A549 (cell line): ENCODE data around the gene TBC1D19. TPM values are rescaled to one million over a fixed set of nuclear protein-coding genes. Genes with fewer than 3 reads are reported as not detected.

ENCODE experiments used
- ATAC-seq, 2 experiments: fragments of 200-7000 bp in 1 of 2; fragments of >200 bp in 1 of 2; cut with Nextera tagmentation in 1 of 2; cut with Tn5 transposase in 1 of 2; 3 replicates each; pipeline versions ENCODE4 v1.8.0 to v1.9.1; 2018 to 2020; ENCODE audit warnings: mild to moderate bottlenecking in 1 of 2, moderate library complexity in 1 of 2
- CTCF ChIA-PET: fragments of 300-600 bp; sonication (Branson Sonifier 250); formaldehyde crosslinking; extraction: SDS; loops from one replicate; lab custom pipeline; 2021; ENCODE audit warnings: antibody characterized with exemption, inconsistent platforms; lab: Yijun Ruan, JAX
- POLR2A ChIA-PET: fragments of 350-600 bp; formaldehyde crosslinking; extraction: SDS; loops from one replicate; lab custom pipeline; 2021; ENCODE audit warnings: antibody characterized with exemption, inconsistent platforms; lab: Yijun Ruan, JAX
- DNase-seq, 2 experiments: peaks; one replicate each; pipeline versions ENCODE4 v3.0.0 to v3.0.0-alpha.2; 2011 to 2016; ENCODE audit warnings: low read depth in 1 of 2, low spot score in 1 of 2
- FAIRE-seq: peaks from 2 replicates; lab custom pipeline; 2011; peaks lifted over from hg19 to GRCh38; lab: Jason Lieb, UNC
- H3K27ac ChIP-seq, 2 experiments: fragments of >200 bp; sonication (Bioruptor Twin); formaldehyde crosslinking; 3 replicates each; pipeline ENCODE4 v1.5.1; 2016 to 2017
- H3K4me1 ChIP-seq: fragments of >200 bp; sonication (Bioruptor Twin); formaldehyde crosslinking; 3 replicates; pipeline ENCODE4 v1.6.1; 2016
- H3K4me2 ChIP-seq: fragments of >200 bp; sonication (Bioruptor Twin); formaldehyde crosslinking; 3 replicates; pipeline ENCODE4 v1.6.1; 2016
- H3K4me3 ChIP-seq: fragments of >200 bp; sonication (Bioruptor Twin); formaldehyde crosslinking; 3 replicates; pipeline ENCODE4 v1.5.1; 2016
- H3K9me3 ChIP-seq: fragments of >200 bp; sonication (Bioruptor Twin); formaldehyde crosslinking; 3 replicates; pipeline ENCODE4 v1.6.1; 2016
- ATOH8 ChIP-seq: fragments of 250-450 bp; sonication (Bioruptor Pico); IDR thresholded peaks from 2 replicates; pipeline ENCODE4 v1.5.0; 2020; ENCODE audit warnings: low read depth, mild to moderate bottlenecking, moderate library complexity
- CBX2 ChIP-seq: fragments of 200-600 bp; sonication (generic); IDR thresholded peaks from 2 replicates; pipeline ENCODE4 v1.6.1; 2016; ENCODE audit warnings: low read depth, mild to moderate bottlenecking, borderline replicate concordance
- CEBPB ChIP-seq, 2 experiments: fragments of >200 bp in 1 of 2; sonication (Bioruptor Twin) in 1 of 2; formaldehyde crosslinking in 1 of 2; IDR thresholded peaks; 2 replicates each; pipeline ENCODE4 v1.6.1; 2012 to 2016
- CHD2 ChIP-seq: fragments of 150-350 bp; IDR thresholded peaks from 2 replicates; pipeline ENCODE4 v1.6.1; 2014; ENCODE audit warnings: low read length; ENCODE audit not compliant: partially characterized antibody
- CHD4 ChIP-seq: fragments of 200-600 bp; sonication (generic); IDR thresholded peaks from 2 replicates; pipeline ENCODE4 v1.6.1; 2016; ENCODE audit warnings: antibody characterized with exemption, mild to moderate bottlenecking, borderline replicate concordance
- EHF ChIP-seq: fragments of 250-450 bp; sonication (Bioruptor Pico); IDR thresholded peaks from 2 replicates; pipeline ENCODE4 v1.5.0; 2020; ENCODE audit warnings: mild to moderate bottlenecking
- EHMT2 ChIP-seq: fragments of 200-600 bp; sonication (generic); IDR thresholded peaks from 2 replicates; pipeline ENCODE4 v1.6.1; 2016; ENCODE audit warnings: antibody characterized with exemption, low read depth, mild to moderate bottlenecking, moderate library complexity
- ELK1 ChIP-seq: fragments of 150-350 bp; IDR thresholded peaks from 2 replicates; pipeline ENCODE4 v1.6.1; 2014; ENCODE audit warnings: low read depth, mild to moderate bottlenecking, low read length
- EP300 ChIP-seq, 2 experiments: fragments of >200 bp; sonication (Bioruptor Twin); formaldehyde crosslinking; IDR thresholded peaks; 2 replicates in 1 of 2; 3 replicates in 1 of 2; pipeline ENCODE4 v1.6.1; 2016 to 2017
- FOSL2 ChIP-seq, 2 experiments: fragments of 450-650 bp in 1 of 2; fragments of >200 bp in 1 of 2; sonication (Bioruptor Twin) in 1 of 2; formaldehyde crosslinking; IDR thresholded peaks; 2 replicates each; pipeline versions ENCODE4 v1.5.0 to v1.6.1; 2016 to 2020; ENCODE audit warnings: mild to moderate bottlenecking in 1 of 2, moderate library complexity in 1 of 2
- GATA3 ChIP-seq: IDR thresholded peaks from 2 replicates; pipeline ENCODE4 v1.6.1; 2012; ENCODE audit warnings: borderline replicate concordance
- HEYL ChIP-seq: fragments of 250-450 bp; sonication (Bioruptor Pico); IDR thresholded peaks from 2 replicates; pipeline ENCODE4 v1.8.0; 2021; ENCODE audit warnings: mild to moderate bottlenecking, moderate library complexity
- HOXA7 ChIP-seq: fragments of 250-450 bp; sonication (Bioruptor Pico); IDR thresholded peaks from 2 replicates; pipeline ENCODE4 v1.5.0; 2020; ENCODE audit warnings: mild to moderate bottlenecking, moderate library complexity
- JUNB ChIP-seq: fragments of >200 bp; sonication (Bioruptor Twin); formaldehyde crosslinking; IDR thresholded peaks from 2 replicates; pipeline ENCODE4 v1.6.1; 2016
- KDM1A ChIP-seq: fragments of 200-600 bp; sonication (generic); IDR thresholded peaks from 2 replicates; pipeline ENCODE4 v1.6.1; 2016; ENCODE audit warnings: low read depth, mild to moderate bottlenecking
- KDM5A ChIP-seq: fragments of 200-600 bp; sonication (generic); IDR thresholded peaks from 2 replicates; pipeline ENCODE4 v1.6.1; 2016; ENCODE audit warnings: antibody characterized with exemption, mild to moderate bottlenecking
- MAX ChIP-seq: IDR thresholded peaks from 2 replicates; pipeline ENCODE4 v1.6.1; 2012
- MAZ ChIP-seq: fragments of 150-350 bp; IDR thresholded peaks from 2 replicates; pipeline ENCODE4 v1.6.1; 2014; ENCODE audit warnings: antibody characterized with exemption, low read depth, low read length, borderline replicate concordance
- NFE2L2 ChIP-seq: fragments of 150-350 bp; conservative IDR thresholded peaks from 2 replicates; pipeline ENCODE4 v1.6.1; 2014; ENCODE audit warnings: low read length
- NR3C1 ChIP-seq: fragments of >200 bp; sonication (Bioruptor Twin); formaldehyde crosslinking; IDR thresholded peaks from 3 replicates; pipeline ENCODE4 v1.6.1; 2017
- PHF8 ChIP-seq: fragments of 200-600 bp; sonication (generic); IDR thresholded peaks from 2 replicates; pipeline ENCODE4 v1.6.1; 2016; ENCODE audit warnings: low read depth, mild to moderate bottlenecking, antibody characterized with exemption, moderate library complexity, borderline replicate concordance
- POLR2A ChIP-seq: IDR thresholded peaks from 2 replicates; pipeline ENCODE4 v1.6.1; 2012; ENCODE audit warnings: mild to moderate bottlenecking, low read length
- RARB ChIP-seq: fragments of 250-450 bp; sonication (Bioruptor Pico); IDR thresholded peaks from 2 replicates; pipeline ENCODE4 v1.8.0; 2021; ENCODE audit warnings: mild to moderate bottlenecking, moderate library complexity
- RCOR1 ChIP-seq: fragments of 150-350 bp; IDR thresholded peaks from 2 replicates; pipeline ENCODE4 v1.6.1; 2014; ENCODE audit warnings: antibody characterized with exemption, low read length, low read depth
- RFX5 ChIP-seq: fragments of 450-650 bp; IDR thresholded peaks from 2 replicates; pipeline ENCODE4 v1.7.1; 2014; ENCODE audit warnings: antibody characterized with exemption, mild to moderate bottlenecking, moderate library complexity
- RNF2 ChIP-seq: fragments of 200-600 bp; sonication (generic); IDR thresholded peaks from 2 replicates; pipeline ENCODE4 v1.6.1; 2016; ENCODE audit warnings: low read depth, mild to moderate bottlenecking, antibody characterized with exemption, moderate library complexity, borderline replicate concordance
- SMC3 ChIP-seq: fragments of >200 bp; sonication (Bioruptor Twin); formaldehyde crosslinking; IDR thresholded peaks from 3 replicates; pipeline ENCODE4 v1.6.1; 2018; ENCODE audit warnings: inconsistent platforms
- SREBF2 ChIP-seq: fragments of 450-650 bp; IDR thresholded peaks from 2 replicates; pipeline ENCODE4 v1.6.1; 2014; ENCODE audit warnings: mild to moderate bottlenecking, moderate library complexity
- TFCP2L1 ChIP-seq: fragments of 250-450 bp; sonication (Bioruptor Pico); IDR thresholded peaks from 2 replicates; pipeline ENCODE4 v1.5.0; 2021; ENCODE audit warnings: mild to moderate bottlenecking
- ZC3H11A ChIP-seq: fragments of 450-650 bp; IDR thresholded peaks from 2 replicates; pipeline ENCODE4 v1.6.1; 2014; ENCODE audit warnings: antibody characterized with exemption, mild to moderate bottlenecking
- ZFP36 ChIP-seq: fragments of 450-650 bp; IDR thresholded peaks from 2 replicates; pipeline ENCODE4 v1.6.1; 2014; ENCODE audit warnings: borderline replicate concordance; ENCODE audit not compliant: partially characterized antibody
- ZSCAN20 ChIP-seq: fragments of 250-450 bp; sonication (Bioruptor Pico); IDR thresholded peaks from 2 replicates; pipeline ENCODE4 v1.8.0; 2022; ENCODE audit warnings: mild to moderate bottlenecking, moderate library complexity
- WGBS: methylation state at CpG from one replicate; pipeline ENCODE4 v1.1.6; 2017; ENCODE audit errors: missing lambda C conversion rate; 5-methylcytosine and 5-hydroxymethylcytosine counted together
- polyA plus RNA-seq, 4 experiments: library from polyadenylated mRNA; depleted of rRNA in 3 of 4; stranded (reverse); fragments of >200 nt; fragmentation: RNase III in 1 of 4; extraction: RNeasy Plus Mini Kit Qiagen cat#74134 plus additional on column Dnase treatment in 1 of 4; gene quantifications; 2 replicates in 3 of 4; 3 replicates in 1 of 4; pipeline ENCODE4 v1.2.3, GENCODE V29; 2011 to 2017

The TBC1D19 gene
- polyA plus RNA-seq, 2 of the 4 experiments (the other 2 are of a cell fraction), result 4.1 to 11.7 TPM

- no peak for TF ChIP-seq EP300 (IDR thresholded peaks at IDR 0.05)
- TF ChIP-seq, all 56 proteins: peak for 0
These were observed 168.0 kb downstream of the TBC1D19 start (continued) for GRCh38 chr4:26751838-26752237.

- DNase-seq (no peak), FAIRE-seq (no peak), ATAC-seq (no peak)
- no peaks in the 10 kb centered on the region for H3K9me3 ChIP-seq
- H3K4me1 ChIP-seq, result no peaks in the 10 kb centered on the region
- H3K4me2 ChIP-seq, result no peak overlapping the region
- no peak overlapping the region for H3K4me3 ChIP-seq
- POLR2A ChIA-PET, result no interaction called here
- CTCF ChIA-PET, result no interaction called here
- H3K27ac ChIP-seq, result no peak overlapping the region
- no peak for TF ChIP-seq POLR2A
- no peak for TF ChIP-seq RNF2
- TF ChIP-seq MAZ, result no peak
- no peak for TF ChIP-seq NR3C1
- TF ChIP-seq RFX5, result no peak
- TF ChIP-seq KDM5A, result no peak
- TF ChIP-seq MAX, result no peak
- TF ChIP-seq SREBF2, result no peak
- no peak for TF ChIP-seq ZSCAN20 (CRISPR knock-in tag)
- TF ChIP-seq TFCP2L1 (CRISPR knock-in tag), result no peak
- TF ChIP-seq SMC3, result no peak
- no peak for TF ChIP-seq RCOR1
- TF ChIP-seq CBX2, result no peak
- 81% methylated on average over 2 of the region's 2 CpGs for WGBS
These were observed 169.3 kb downstream of the TBC1D19 start for GRCh38 chr4:26753187-26753586.

- Histone ChIP-seq H3K4me3 (no peak overlapping the region), H3K9me3 (no peaks in the 10 kb centered on the region), H3K27ac (no peak overlapping the region), H3K4me1 (no peaks in the 10 kb centered on the region), H3K4me2 (no peak overlapping the region)
- ATAC-seq (no peak), FAIRE-seq (no peak), DNase-seq (no peak)
- WGBS, result 84% methylated on average over 10 of the region's 10 CpGs
- POLR2A ChIA-PET, result no interaction called here
- CTCF ChIA-PET, result no interaction called here
- TF ChIP-seq GATA3, result no peak
- TF ChIP-seq FOSL2 (IDR thresholded peaks at IDR 0.05), result no peak
- no peak for TF ChIP-seq FOSL2 (CRISPR knock-in tag; IDR thresholded peaks at IDR 0.05)
- no peak for TF ChIP-seq TFCP2L1 (CRISPR knock-in tag)
These were observed 169.7 kb downstream of the TBC1D19 start for GRCh38 chr4:26753617-26754016.

GRCh38 chr4:26757751-26758150, 173.9 kb downstream of the TBC1D19 start:
- Histone ChIP-seq H3K4me3 (no peak overlapping the region), H3K9me3 (no peaks in the 10 kb centered on the region), H3K4me2 (no peak overlapping the region), H3K4me1 (no peaks in the 10 kb centered on the region), H3K27ac (no peak overlapping the region)
- ChIA-PET CTCF (no interaction called here), POLR2A (no interaction called here)
- no peak for FAIRE-seq
- TF ChIP-seq KDM1A (no peak), CHD4 (no peak), EHMT2 (no peak), ELK1 (no peak), ZC3H11A (no peak), HEYL (CRISPR knock-in tag) (no peak), NFE2L2 (no peak), EHF (CRISPR knock-in tag) (no peak), NR3C1 (no peak), JUNB (no peak), RNF2 (no peak), CEBPB (IDR thresholded peaks at IDR 0.05) (no peak), ZFP36 (no peak), SMC3 (no peak), RARB (CRISPR knock-in tag) (no peak), HOXA7 (CRISPR knock-in tag) (no peak), PHF8 (no peak), ATOH8 (no peak), CHD2 (no peak)
- no peak for DNase-seq
- no peak for ATAC-seq
- 95% methylated on average over 1 of the region's 1 CpG for WGBS
